Fibroblast of peridontal ligament (primary cell): ENCODE data around the gene PSMB7.

Experiments
- DNase-seq: peaks from one replicate; pipeline ENCODE4 v3.0.0-alpha.2; 2010; ENCODE audit errors: extremely low read depth

PSMB7 gene

DNA sequence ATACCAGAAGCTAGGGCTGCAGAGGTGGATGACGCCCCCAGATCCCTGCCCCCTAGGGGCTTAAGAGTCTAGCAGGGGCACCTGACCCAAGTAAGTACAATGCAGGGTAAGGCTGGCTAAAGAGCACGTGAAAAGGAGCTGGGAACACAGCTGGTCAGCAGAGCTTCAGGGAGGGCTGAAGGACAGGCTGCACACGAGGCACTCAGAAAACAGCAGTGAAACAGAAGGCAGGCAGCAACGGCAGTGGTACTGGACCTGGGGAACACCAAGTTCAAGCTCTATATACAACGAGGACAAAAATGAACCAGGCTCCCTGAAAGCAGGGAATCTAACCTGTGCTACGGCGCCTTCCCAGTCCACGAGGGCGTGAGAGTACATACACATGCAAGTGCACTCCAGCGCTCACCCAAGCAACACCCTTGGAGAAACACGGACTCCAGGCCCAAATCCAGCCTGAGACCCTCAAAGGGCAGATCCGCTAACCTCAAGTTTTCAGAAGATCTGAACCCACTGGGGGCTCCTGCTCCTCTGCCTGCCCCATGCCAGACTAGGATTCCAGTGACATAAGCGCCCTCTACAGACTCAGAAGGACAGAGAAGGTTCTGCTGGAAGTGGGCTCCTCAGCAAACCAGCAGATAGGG lies 57.4 kb downstream of the PSMB7 start:
- DNase-seq, result no peak

DNA sequence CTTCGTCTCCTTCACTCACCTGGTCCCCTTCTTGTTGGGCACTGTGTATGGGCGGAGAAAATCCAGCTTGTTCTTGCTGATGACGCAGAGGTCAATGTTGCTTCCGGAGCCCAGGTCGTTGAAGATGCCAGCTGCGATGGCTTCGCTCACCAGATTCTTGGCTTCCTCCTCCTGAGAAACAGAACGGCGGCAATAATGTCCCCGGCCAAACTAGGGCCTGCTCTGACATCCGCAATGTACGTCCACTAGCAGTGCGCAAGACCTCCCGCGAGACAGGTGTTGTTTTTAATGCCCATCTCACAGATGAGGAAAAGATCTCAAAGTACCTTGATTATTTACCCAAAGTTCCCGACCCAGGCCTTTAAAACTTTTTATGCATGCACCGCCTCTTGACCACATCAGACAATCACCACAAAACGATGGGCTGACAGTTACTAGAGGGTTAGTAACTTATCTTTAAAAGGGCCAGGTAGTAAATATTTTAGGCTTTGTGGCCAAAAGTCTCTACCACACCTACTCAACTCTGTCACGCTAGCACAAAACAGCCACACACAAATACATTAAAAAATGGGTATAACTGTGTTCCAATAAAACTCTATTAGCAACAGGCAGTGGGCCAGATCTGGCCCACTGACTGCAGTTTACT lies 58.4 kb downstream of the PSMB7 start:
- DNase-seq, result no peak

- DNase-seq, result no peak
These were observed 59.1 kb downstream of the PSMB7 start for GRCh38 chr9:124355941-124356744.

DNA sequence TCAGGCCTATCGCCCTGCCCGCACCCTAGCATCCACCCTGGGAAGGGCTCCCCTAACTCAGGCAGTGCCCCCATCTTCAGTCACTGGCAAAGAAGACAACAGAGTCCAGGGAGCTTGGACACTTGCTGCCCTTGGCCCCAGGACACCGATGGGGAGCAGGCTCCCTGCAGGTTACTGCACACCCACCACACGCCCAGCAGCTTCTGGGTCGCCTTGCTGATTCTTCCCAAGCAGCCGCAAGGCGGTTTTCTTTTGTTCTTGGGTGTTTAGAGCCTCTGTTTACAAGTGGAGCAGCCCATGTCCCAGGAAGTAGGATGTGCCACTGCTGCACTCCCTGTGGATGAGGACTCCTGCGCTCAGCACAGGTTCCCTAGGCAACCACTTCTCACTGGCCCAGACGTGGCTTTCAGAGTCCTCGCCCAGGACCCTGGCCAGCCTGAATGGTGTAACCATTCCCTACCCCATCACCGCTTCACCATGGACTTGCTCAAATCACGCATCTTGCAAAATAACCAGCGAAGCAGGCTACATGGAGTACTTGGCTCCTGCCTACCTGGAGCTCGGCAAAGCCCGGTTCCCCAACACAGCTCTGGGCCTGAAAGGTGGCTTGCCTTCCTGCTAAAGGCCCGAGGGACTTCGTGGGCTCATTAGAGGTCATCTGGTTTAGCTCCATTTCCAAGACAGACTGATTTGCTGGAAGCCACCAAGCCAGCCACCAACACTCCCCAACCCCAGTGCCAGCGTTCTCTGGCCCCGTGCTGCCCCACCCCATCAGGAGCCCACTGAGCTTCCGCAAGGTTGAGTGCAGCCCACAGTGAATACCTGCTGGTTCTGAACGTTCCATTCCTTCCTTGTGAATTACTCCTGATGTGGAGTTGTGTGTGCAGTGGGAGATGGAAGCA lies 60.0 kb downstream of the PSMB7 start:
- DNase-seq, result no peak

DNA sequence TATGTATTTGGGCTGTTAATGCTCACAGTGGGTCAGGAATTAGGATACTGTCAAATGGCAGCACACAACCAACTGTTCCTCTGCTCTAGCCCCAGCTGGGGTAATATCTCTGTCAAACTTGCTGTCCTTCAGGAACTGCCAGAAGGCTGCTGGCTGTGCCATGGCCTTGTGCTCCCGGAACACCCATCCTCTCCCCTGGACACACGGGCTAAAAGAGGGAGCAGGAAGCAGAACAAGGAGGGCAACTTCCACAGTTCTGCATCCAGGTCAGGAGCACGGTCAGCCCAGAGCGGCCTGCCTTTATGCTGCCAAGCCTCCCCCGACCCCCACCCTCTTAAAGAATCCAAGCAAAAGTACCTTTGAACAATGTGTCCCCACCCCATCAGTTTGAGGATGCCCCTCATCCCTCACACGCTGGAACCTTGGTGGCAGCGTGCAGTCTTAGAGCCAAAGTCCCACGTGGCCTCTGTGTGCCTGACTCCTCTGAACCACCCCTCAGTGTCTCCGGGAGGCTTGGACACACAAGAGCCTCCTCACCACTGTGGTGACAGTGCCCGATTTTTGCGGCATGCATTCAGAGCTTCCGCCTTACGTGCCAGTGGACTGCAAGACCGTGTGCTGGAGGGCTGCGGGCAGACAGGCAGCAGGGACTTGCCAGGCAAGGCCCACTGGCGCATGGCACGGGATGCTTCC lies 60.8 kb downstream of the PSMB7 start:
- no peak for DNase-seq

DNA sequence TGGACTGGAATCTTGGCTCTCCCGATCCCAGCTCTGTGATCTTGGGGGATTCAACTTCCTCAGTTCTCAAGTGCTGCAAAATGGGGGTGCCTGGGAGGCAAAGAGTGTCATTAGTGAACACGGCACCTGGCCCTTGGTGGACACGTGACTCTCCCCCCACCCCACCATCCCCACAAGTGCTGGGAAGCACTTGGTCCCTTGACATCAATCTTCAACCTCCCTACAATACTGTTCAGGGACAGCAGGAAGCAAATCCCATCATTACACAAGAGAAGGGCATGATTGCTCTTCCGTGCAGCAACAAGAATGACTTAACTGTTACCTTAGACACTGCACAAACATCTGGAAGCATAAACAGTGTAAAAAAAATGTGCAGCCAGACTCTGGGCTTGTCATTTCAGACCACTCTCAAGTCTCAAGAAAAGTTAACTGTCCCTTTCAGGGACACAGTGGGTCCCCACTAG lies 61.4 kb downstream of the PSMB7 start:
- peak; percentile 66 for DNase-seq

GRCh38 chr9:124353166-124353768 lies 62.0 kb downstream of the PSMB7 start:
- DNase-seq, result no peak

DNA sequence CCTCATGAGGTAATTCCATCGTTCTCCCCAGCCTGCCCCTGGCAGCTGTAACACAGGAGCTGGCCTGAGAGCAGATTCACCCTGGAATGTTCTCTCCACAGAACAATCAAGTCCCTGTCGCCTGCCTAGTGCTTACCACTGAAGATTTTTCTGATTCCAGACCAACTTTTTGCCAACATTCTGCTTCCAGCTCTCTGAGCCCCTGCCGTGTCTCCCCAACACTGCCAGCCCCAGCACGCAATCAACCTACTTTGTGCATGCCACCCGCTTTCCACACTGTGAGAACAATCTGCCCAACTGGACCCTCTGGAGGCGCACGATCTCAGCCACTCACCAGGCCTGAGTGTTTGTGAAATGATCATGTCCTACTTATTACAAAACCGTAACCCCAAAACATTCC lies 62.6 kb downstream of the PSMB7 start:
- DNase-seq, result no peak

DNA sequence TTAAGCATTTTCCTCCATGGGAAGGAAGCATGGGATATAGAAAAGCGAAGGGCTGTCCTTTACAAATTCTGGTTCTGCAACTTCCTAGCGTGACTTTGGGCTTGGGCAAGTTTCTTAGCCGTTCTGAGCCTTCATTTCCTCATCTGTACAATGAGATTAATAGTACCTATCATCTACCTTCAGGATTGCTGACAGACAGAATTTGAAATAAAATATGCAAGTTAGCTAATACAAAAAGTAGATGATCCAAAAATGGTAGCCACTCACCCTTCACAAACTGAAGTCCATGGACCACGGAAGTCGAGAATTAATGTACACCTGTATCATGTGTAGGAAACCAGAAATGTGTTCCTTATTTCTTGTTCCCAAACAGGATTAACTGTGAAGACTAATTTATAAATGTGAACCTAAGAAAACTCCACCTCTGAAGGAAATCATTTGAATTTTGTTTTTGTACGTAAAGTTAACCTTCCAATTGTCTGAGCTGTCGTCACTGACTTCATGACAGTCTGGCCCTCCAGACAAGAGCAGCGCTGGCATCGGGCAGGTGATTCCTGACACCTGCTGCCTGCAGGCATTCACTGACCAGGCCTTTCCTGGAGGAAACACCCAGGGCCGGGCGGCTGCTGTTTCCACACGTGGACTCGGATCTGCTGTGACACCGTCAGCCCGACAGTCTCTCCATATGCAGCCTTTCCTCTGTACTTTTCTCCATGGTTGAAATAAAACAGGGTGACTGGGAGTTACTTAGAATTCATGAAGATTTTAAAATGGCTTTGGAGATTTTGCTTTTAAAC lies 63.4 kb downstream of the PSMB7 start:
- no peak for DNase-seq

DNA sequence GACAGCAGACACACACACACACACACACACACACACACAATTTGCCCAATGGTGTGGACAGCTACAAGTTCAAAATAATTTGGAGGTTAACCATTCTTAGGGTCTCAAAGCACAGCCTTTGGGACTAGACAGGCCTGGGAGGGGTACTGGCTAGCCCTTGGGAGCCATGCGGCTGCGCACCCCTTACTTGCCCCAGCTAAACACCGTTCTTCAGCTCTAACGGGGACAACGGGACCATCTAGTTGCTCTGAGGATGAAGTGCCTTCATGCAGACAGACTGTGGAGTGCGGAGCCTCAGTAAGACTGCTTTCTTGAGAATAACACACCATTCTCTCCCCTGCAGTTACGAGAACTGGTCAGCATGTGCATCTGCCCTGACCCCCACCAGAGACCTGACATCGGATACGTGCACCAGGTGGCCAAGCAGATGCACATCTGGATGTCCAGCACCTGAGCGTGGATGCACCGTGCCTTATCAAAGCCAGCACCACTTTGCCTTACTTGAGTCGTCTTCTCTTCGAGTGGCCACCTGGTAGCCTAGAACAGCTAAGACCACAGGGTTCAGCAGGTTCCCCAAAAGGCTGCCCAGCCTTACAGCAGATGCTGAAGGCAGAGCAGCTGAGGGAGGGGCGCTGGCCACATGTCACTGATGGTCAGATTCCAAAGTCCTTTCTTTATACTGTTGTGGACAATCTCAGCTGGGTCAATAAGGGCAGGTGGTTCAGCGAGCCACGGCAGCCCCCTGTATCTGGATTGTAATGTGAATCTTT lies 64.6 kb downstream of the PSMB7 start:
- no peak for DNase-seq

- DNase-seq, result no peak
These were observed 65.4 kb downstream of the PSMB7 start for GRCh38 chr9:124349675-124350493.

GRCh38 chr9:124349267-124349666 lies 66.0 kb downstream of the PSMB7 start:
- DNase-seq, result no peak

DNA sequence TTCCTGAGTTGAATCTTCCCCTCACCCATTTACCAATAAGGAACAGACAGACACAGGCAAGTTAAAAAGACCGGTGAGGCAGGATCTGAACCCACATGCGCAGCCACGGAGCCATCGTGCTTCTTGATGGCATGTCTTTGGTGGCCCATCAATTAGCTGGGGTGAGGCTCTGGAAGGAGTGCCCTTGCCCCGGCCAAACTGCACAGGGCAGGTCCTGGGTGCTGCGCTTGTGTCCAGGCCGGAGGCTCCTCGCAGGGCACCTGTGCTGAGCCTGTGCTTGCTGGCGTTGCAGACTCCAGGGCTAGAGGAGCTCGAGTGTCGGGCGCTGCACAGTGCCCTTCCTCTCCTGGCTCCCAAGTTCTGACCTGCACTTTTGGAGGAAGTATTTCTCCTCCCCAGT lies 66.4 kb downstream of the PSMB7 start:
- DNase-seq, result no peak

- no peak for DNase-seq
These were observed 66.9 kb downstream of the PSMB7 start for GRCh38 chr9:124348363-124348762.

GRCh38 chr9:124347968-124348358 lies 67.3 kb downstream of the PSMB7 start:
- DNase-seq, result no peak

GRCh38 chr9:124347206-124347967 lies 67.9 kb downstream of the PSMB7 start:
- DNase-seq, result no peak

DNA sequence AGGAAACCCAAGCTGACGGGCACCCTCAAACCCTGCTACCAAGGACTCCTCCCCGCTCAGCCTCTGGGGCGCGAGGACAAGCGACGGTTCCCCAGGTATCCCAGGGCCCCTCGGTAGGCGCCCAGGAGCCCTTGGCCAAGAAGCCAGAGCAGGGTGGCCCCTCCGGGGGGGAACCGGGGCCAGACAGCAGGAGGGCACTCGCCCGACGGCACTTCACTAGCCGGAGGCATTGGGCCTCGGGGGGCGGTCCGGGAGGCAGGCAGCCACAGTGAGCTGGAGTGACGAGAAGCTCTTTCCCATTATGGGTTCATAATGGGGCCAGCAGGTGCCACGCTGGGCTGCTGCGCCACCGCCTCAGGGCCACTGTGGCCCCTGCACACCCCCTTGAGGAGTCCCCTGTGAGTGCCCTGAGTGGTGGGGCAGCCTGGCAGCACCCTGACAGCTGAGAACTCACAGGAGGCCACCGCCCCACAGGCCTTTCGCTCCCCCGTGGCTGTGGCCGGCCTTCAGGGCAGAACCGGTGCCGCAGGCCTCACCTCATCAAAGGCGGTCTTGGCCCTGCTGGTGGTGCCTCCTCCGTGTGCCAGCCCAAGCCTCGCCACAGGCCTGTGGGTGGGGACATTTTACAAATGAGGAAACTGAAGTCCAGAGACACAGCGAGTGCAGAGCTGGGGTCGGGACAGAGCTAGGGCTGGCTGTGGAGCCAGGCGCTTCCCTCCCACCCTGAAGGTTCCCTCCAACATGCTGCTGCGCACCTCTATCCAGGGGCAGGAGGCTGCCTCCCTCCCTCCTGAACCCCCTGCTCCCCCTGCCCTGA lies 68.7 kb downstream of the PSMB7 start:
- DNase-seq, result no peak
